AG04449 (cell line): Measurements from ENCODE around the gene CDK5R1.
A peak's percentile ranks its signal among the peaks of the same experiment; 100 is the strongest.

Source experiments
- CTCF ChIA-PET: fragments of 350-600 bp; formaldehyde crosslinking; extraction: SDS; loops from one replicate; lab custom pipeline; 2021; ENCODE audit warnings: antibody characterized with exemption; lab: Yijun Ruan, JAX
- POLR2A ChIA-PET: fragments of 400-600, 350-600 bp; formaldehyde crosslinking; extraction: SDS; loops from one replicate; lab custom pipeline; 2020; ENCODE audit warnings: antibody characterized with exemption, inconsistent platforms; lab: Yijun Ruan, JAX
- DNase-seq: peaks from one replicate; pipeline ENCODE4 v3.0.0-alpha.2; 2010; ENCODE audit warnings: low read depth, low spot score
- H3K4me3 ChIP-seq: 2 replicates; pipeline ENCODE4 v1.5.1; 2011; ENCODE audit warnings: low read depth, mild to moderate bottlenecking, control low read depth, low read length
- CTCF ChIP-seq: IDR thresholded peaks from one replicate; pipeline ENCODE4 v1.5.1; 2011; ENCODE audit warnings: mild to moderate bottlenecking, moderate library complexity, low read length, control low read depth, inconsistent platforms; ENCODE audit not compliant: insufficient read depth; ENCODE audit errors: missing control alignments

The CDK5R1 gene

GRCh38 chr17:32529604-32530003 lies 42.8 kb downstream of the CDK5R1 start:
- ChIA-PET CTCF (interaction anchor here (0.6 kb wide), 1 partner anchor 32 kb away, joined by 3 read pairs; no protein-coding TSS in a partner anchor), POLR2A (no interaction called here)
- TF ChIP-seq CTCF = no peak
- no peak for DNase-seq
- no peak overlapping the region for H3K4me3 ChIP-seq

GRCh38 chr17:32533296-32533695 lies 46.5 kb downstream of the CDK5R1 start:
- POLR2A ChIA-PET = interaction anchor here (0.6 kb wide), 1 partner anchor 17 kb away, joined by 3 read pairs; no protein-coding TSS in a partner anchor
- H3K4me3 ChIP-seq = no peak overlapping the region

GRCh38 chr17:32536736-32537643 lies 50.2 kb downstream of the CDK5R1 start:
- no peak overlapping the region for H3K4me3 ChIP-seq
- TF ChIP-seq CTCF = no peak
- DNase-seq = peak; percentile 21
- CTCF ChIA-PET = interaction anchor here (0.8 kb wide), 1 partner anchor 15 kb away, joined by 3 read pairs; no protein-coding TSS in a partner anchor
- POLR2A ChIA-PET = no interaction called here

More at GRCh38 chr17:32533296-32533695, 46.5 kb downstream of the CDK5R1 start:
- CTCF ChIA-PET = interaction anchor here (1.8 kb wide), 1 partner anchor 71 kb away, joined by 7 read pairs; no protein-coding TSS in a partner anchor
- DNase-seq = no peak
- TF ChIP-seq CTCF = no peak
